Mesendoderm (in vitro differentiated cells): ENCODE data around the gene VPS4B.
A peak's percentile ranks its signal among the peaks of the same experiment; 100 is the strongest.

Source experiments
- DNase-seq: peaks from one replicate; pipeline ENCODE4 v3.0.0; 2013
- H2AK5ac ChIP-seq: 2 replicates; pipeline ENCODE4 v1.6.1; 2013; ENCODE audit warnings: low read length, inconsistent platforms
- H2BK120ac ChIP-seq: 2 replicates; pipeline ENCODE4 v1.6.1; 2013; ENCODE audit warnings: low read depth, mild to moderate bottlenecking, low read length, moderate library complexity, mixed read lengths
- H2BK15ac ChIP-seq: replicated peaks from 2 replicates; pipeline ENCODE4 v1.6.1; 2013; ENCODE audit warnings: low read depth, mild to moderate bottlenecking, moderate library complexity
- H2BK5ac ChIP-seq: 2 replicates; pipeline ENCODE4 v1.6.1; 2013; ENCODE audit warnings: low read length, inconsistent platforms
- H3K18ac ChIP-seq: 2 replicates; pipeline ENCODE4 v1.6.1; 2013; ENCODE audit warnings: mild to moderate bottlenecking, low read length, mixed read lengths
- H3K23ac ChIP-seq: one replicate; pipeline ENCODE4 v1.6.1; 2013; ENCODE audit warnings: low read length
- H3K27ac ChIP-seq: 2 replicates; pipeline ENCODE4 v1.5.1; 2013; ENCODE audit warnings: low read depth, mild to moderate bottlenecking, inconsistent platforms, low read length, moderate library complexity
- H3K27me3 ChIP-seq: 2 replicates; pipeline ENCODE4 v1.6.1; 2013; ENCODE audit warnings: low read length, control low read depth, mild to moderate bottlenecking, inconsistent platforms; ENCODE audit not compliant: insufficient read depth, poor library complexity
- H3K36me3 ChIP-seq: 2 replicates; pipeline ENCODE4 v1.6.1; 2013; ENCODE audit warnings: low read length, inconsistent platforms; ENCODE audit not compliant: control insufficient read depth, insufficient read depth
- H3K4ac ChIP-seq: one replicate; pipeline ENCODE4 v1.6.1; 2013; ENCODE audit warnings: low read depth, mild to moderate bottlenecking, low read length, moderate library complexity
- H3K4me1 ChIP-seq: 2 replicates; pipeline ENCODE4 v1.6.1; 2013; ENCODE audit warnings: low read depth, low read length, inconsistent platforms; ENCODE audit not compliant: control insufficient read depth
- H3K4me2 ChIP-seq: 2 replicates; pipeline ENCODE4 v1.6.1; 2013; ENCODE audit warnings: low read length
- H3K4me3 ChIP-seq: 2 replicates; pipeline ENCODE4 v1.5.1; 2013; ENCODE audit warnings: mild to moderate bottlenecking, low read length
- H3K56ac ChIP-seq: one replicate; pipeline ENCODE4 v1.6.1; 2013; ENCODE audit warnings: low read length
- H3K79me1 ChIP-seq: 2 replicates; pipeline ENCODE4 v1.6.1; 2013; ENCODE audit warnings: low read length, inconsistent platforms
- H3K79me2 ChIP-seq: 2 replicates; pipeline ENCODE4 v1.6.1; 2013; ENCODE audit warnings: mild to moderate bottlenecking, low read length; ENCODE audit not compliant: control insufficient read depth, insufficient read depth
- H3K9ac ChIP-seq: 2 replicates; pipeline ENCODE4 v1.6.1; 2013; ENCODE audit warnings: low read length, inconsistent platforms
- H4K5ac ChIP-seq: one replicate; pipeline ENCODE4 v1.6.1; 2013; ENCODE audit warnings: low read length
- H4K8ac ChIP-seq: one replicate; pipeline ENCODE4 v1.6.1; 2013; ENCODE audit warnings: low read depth, mild to moderate bottlenecking, control low read depth, low read length, moderate library complexity
- WGBS: extraction: QIAGEN DNeasy Blood & Tissue Kit; methylation state at CpG from one replicate; pipeline ENCODE4 v1.1.7; 2013; ENCODE audit warnings: low lambda C conversion rate, missing lambda C conversion rate; ENCODE audit not compliant: insufficient coverage; ENCODE audit errors: extremely low coverage; 5-methylcytosine and 5-hydroxymethylcytosine counted together

VPS4B gene

GRCh38 chr18:63427558-63427957, 5.3 kb upstream of the VPS4B start:
- Histone ChIP-seq H3K79me1 (no peaks in the 10 kb centered on the region), H3K27ac (no peak overlapping the region)

GRCh38 chr18:63422864-63423304, 608 bp upstream of the VPS4B start:
- peak overlapping the region; percentile 93 for H3K4ac ChIP-seq
- H3K4me1 ChIP-seq, result no peaks in the 10 kb centered on the region
- H3K27me3 ChIP-seq, result no peaks in the 10 kb centered on the region
- no CpG with 5 or more reads among the region's 26 CpGs for WGBS
- no peak overlapping the region for H3K18ac ChIP-seq
- H2AK5ac ChIP-seq, result no peak overlapping the region
- peak overlapping the region; percentile 97 for H3K56ac ChIP-seq
- H3K23ac ChIP-seq, result peak overlapping the region; percentile 80
- H2BK15ac ChIP-seq, result no peak overlapping the region
- no peaks in the 10 kb centered on the region for H3K36me3 ChIP-seq
- DNase-seq, result no peak
- peak overlapping the region; percentile 80 for H3K27ac ChIP-seq
- peak overlapping the region; percentile 97 for H3K9ac ChIP-seq
- H3K79me2 ChIP-seq, result peaks cover 29% of the 10 kb centered on the region
- H3K4me3 ChIP-seq, result peak overlapping the region; percentile 86
- peak overlapping the region; percentile 67 for H2BK5ac ChIP-seq
- peak overlapping the region; percentile 81 for H4K5ac ChIP-seq
- peaks cover 10% of the 10 kb centered on the region for H3K79me1 ChIP-seq
- H2BK120ac ChIP-seq, result peak overlapping the region; percentile 39
- H4K8ac ChIP-seq, result no peak overlapping the region
- peak overlapping the region; percentile 85 for H3K4me2 ChIP-seq

More at GRCh38 chr18:63427558-63427957, 5.3 kb upstream of the VPS4B start:
- Histone ChIP-seq H3K79me2 (no peaks in the 10 kb centered on the region), H3K36me3 (no peaks in the 10 kb centered on the region), H3K18ac (no peak overlapping the region), H2AK5ac (no peak overlapping the region), H3K23ac (no peak overlapping the region), H3K4me3 (no peak overlapping the region), H2BK5ac (no peak overlapping the region), H3K27me3 (no peaks in the 10 kb centered on the region), H4K8ac (no peak overlapping the region), H2BK15ac (no peak overlapping the region), H3K4me1 (no peaks in the 10 kb centered on the region), H4K5ac (no peak overlapping the region), H3K4me2 (no peak overlapping the region), H3K4ac (no peak overlapping the region), H2BK120ac (no peak overlapping the region), H3K56ac (no peak overlapping the region), H3K9ac (no peak overlapping the region)
- peak; percentile 84 for DNase-seq
- no CpG with 5 or more reads among the region's 4 CpGs for WGBS

- Histone ChIP-seq H4K5ac (no peak overlapping the region), H2BK120ac (no peak overlapping the region), H3K18ac (no peak overlapping the region), H3K36me3 (no peaks in the 10 kb centered on the region), H4K8ac (no peak overlapping the region), H3K23ac (no peak overlapping the region), H3K4me3 (peak overlapping the region; percentile 72), H3K27me3 (no peaks in the 10 kb centered on the region), H3K4me2 (peak overlapping the region; percentile 86), H3K79me1 (peaks cover 21% of the 10 kb centered on the region), H2BK5ac (no peak overlapping the region), H2BK15ac (no peak overlapping the region), H3K4ac (no peak overlapping the region), H3K9ac (peak overlapping the region; percentile 72), H3K27ac (no peak overlapping the region), H3K56ac (peak overlapping the region; percentile 82), H3K4me1 (no peaks in the 10 kb centered on the region), H3K79me2 (peaks cover 41% of the 10 kb centered on the region), H2AK5ac (no peak overlapping the region)
- DNase-seq, result no peak
- WGBS, result no CpG with 5 or more reads among the region's 6 CpGs
These were observed 762 bp downstream of the VPS4B start for GRCh38 chr18:63421514-63421913.

- H3K9ac ChIP-seq, result no peak overlapping the region
- H3K36me3 ChIP-seq, result peaks cover 1% of the 10 kb centered on the region
- no peak overlapping the region for H4K8ac ChIP-seq
- H3K27me3 ChIP-seq, result no peaks in the 10 kb centered on the region
- H3K4me2 ChIP-seq, result no peak overlapping the region
- H3K79me1 ChIP-seq, result peaks cover 20% of the 10 kb centered on the region
- H3K4me3 ChIP-seq, result no peak overlapping the region
- no peak overlapping the region for H2BK120ac ChIP-seq
- H3K18ac ChIP-seq, result no peak overlapping the region
- H2AK5ac ChIP-seq, result no peak overlapping the region
- no peak overlapping the region for H3K27ac ChIP-seq
- peaks cover 24% of the 10 kb centered on the region for H3K79me2 ChIP-seq
- no peak overlapping the region for H2BK5ac ChIP-seq
- H2BK15ac ChIP-seq, result no peak overlapping the region
- H3K23ac ChIP-seq, result no peak overlapping the region
- no peak for DNase-seq
- H3K4ac ChIP-seq, result no peak overlapping the region
- H3K56ac ChIP-seq, result no peak overlapping the region
- H4K5ac ChIP-seq, result no peak overlapping the region
- no peaks in the 10 kb centered on the region for H3K4me1 ChIP-seq
- no CpG with 5 or more reads among the region's 4 CpGs for WGBS
These were observed 9.3 kb downstream of the VPS4B start for GRCh38 chr18:63412953-63413352.

GRCh38 chr18:63410792-63411191, 11.5 kb downstream of the VPS4B start:
- no peak for DNase-seq
- H3K56ac ChIP-seq, result no peak overlapping the region
- no CpG with 5 or more reads among the region's 4 CpGs for WGBS

GRCh38 chr18:63409301-63409700, 13.0 kb downstream of the VPS4B start:
- Histone ChIP-seq H2BK15ac (no peak overlapping the region), H3K18ac (no peak overlapping the region), H3K4ac (no peak overlapping the region), H3K36me3 (peaks cover 1% of the 10 kb centered on the region), H3K9ac (no peak overlapping the region), H3K79me2 (peaks cover 2% of the 10 kb centered on the region), H3K27me3 (no peaks in the 10 kb centered on the region), H2AK5ac (no peak overlapping the region), H3K27ac (no peak overlapping the region), H2BK5ac (no peak overlapping the region), H3K4me3 (no peak overlapping the region), H4K5ac (no peak overlapping the region), H3K4me1 (no peaks in the 10 kb centered on the region), H3K23ac (no peak overlapping the region), H4K8ac (no peak overlapping the region), H2BK120ac (no peak overlapping the region), H3K79me1 (no peaks in the 10 kb centered on the region), H3K4me2 (no peak overlapping the region), H3K56ac (no peak overlapping the region)
- no peak for DNase-seq
- WGBS, result no CpG with 5 or more reads among the region's 5 CpGs

More at GRCh38 chr18:63410792-63411191, 11.5 kb downstream of the VPS4B start:
- H4K5ac ChIP-seq, result no peak overlapping the region
- H3K9ac ChIP-seq, result no peak overlapping the region
- H3K79me1 ChIP-seq, result peaks cover 6% of the 10 kb centered on the region
- H3K27ac ChIP-seq, result no peak overlapping the region
- no peak overlapping the region for H3K4me2 ChIP-seq
- no peaks in the 10 kb centered on the region for H3K27me3 ChIP-seq
- H2BK5ac ChIP-seq, result no peak overlapping the region
- H3K79me2 ChIP-seq, result peaks cover 11% of the 10 kb centered on the region
- H3K4me3 ChIP-seq, result no peak overlapping the region
- H4K8ac ChIP-seq, result no peak overlapping the region
- no peak overlapping the region for H2AK5ac ChIP-seq
- no peaks in the 10 kb centered on the region for H3K4me1 ChIP-seq
- H3K23ac ChIP-seq, result no peak overlapping the region
- H2BK15ac ChIP-seq, result no peak overlapping the region
- H2BK120ac ChIP-seq, result no peak overlapping the region
- no peak overlapping the region for H3K4ac ChIP-seq
- H3K18ac ChIP-seq, result no peak overlapping the region
- peaks cover 1% of the 10 kb centered on the region for H3K36me3 ChIP-seq
